ENCODE measurements around the gene NEURL1B.

DNA sequence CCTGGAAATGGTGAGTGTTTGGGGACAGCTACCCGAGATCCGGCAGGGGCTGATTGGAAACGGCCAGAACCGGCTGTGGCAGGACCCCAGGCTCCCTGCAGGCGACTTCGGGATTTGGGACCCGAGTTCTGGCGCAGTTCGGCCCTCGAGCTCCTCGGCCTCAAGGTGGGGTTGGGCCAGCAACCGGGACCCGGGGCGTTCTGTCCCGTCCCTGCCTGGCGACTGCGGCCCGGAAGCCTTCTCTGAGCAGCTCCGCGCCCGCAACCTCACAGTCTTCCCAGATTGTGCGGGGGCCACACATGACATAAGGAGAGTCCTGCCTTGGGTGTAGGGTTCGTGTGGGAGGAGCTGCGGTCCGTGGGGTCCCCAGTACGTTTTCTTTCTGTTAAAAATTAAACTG is 23.2 kb upstream of the NEURL1B start:
- no peak for TF ChIP-seq TAF1 (IDR thresholded peaks at IDR 0.05; ENCODE audit: low read depth)
- TF ChIP-seq, protein P1, sequence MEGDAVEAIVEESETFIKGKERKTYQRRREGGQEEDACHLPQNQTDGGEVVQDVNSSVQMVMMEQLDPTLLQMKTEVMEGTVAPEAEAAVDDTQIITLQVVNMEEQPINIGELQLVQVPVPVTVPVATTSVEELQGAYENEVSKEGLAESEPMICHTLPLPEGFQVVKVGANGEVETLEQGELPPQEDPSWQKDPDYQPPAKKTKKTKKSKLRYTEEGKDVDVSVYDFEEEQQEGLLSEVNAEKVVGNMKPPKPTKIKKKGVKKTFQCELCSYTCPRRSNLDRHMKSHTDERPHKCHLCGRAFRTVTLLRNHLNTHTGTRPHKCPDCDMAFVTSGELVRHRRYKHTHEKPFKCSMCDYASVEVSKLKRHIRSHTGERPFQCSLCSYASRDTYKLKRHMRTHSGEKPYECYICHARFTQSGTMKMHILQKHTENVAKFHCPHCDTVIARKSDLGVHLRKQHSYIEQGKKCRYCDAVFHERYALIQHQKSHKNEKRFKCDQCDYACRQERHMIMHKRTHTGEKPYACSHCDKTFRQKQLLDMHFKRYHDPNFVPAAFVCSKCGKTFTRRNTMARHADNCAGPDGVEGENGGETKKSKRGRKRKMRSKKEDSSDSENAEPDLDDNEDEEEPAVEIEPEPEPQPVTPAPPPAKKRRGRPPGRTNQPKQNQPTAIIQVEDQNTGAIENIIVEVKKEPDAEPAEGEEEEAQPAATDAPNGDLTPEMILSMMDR (IDR thresholded peaks at IDR 0.05; ENCODE audit: poor library complexity, severe bottlenecking) = no peak
